ENCODE results near the gene LPAR2. TPM values are rescaled to one million over a fixed set of nuclear protein-coding genes. Genes with fewer than 3 reads are reported as not detected.

Gene LPAR2
- 0.47 and 0.54 TPM in 2 replicates for total RNA-seq

DNA sequence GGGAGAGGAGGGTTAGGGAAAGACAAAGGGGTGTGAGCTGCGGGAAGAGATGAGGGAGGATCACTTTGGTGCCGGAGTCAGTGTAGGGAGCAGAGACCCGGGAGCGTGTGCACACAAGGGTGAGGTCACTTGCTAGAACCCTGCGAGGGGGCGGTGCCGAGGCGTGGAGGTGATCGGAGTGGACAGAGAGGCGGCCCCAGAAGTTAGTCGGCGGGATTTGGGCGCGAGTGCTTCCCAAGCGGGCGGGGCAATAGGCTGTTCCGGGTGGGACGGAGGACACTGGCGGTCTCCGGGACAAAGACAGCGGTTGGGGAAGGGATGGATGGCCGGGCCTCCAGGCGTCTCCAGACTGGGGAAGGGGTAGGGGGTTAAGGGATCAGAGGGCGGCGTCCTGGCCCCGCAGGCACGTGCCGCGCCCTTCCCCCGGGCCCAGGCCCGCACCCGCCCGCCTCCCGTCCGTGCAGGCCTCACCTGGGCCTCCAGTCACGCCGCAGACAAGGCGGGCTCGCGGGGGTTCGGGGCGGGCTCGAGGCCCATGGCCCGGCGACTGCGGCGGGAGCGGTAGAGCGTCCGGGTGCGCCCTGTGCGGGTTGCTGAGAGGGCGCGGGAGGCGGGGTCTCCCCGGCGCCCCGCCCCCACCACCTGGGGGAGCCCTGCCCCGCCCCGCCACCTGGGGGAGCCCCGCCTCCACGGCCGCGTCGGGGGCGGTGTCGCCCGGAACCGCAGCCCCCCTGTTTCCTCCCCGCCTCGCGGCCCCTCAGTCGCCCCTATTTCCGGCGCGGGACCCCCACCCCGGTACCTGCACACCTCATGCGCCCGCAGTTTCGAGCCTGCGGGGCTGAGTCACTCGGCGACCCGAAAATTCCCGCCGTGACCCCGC is at the start of gene LPAR2:
Gene LPAR2 (minus strand): TSS at position 600 of the 880 bp plus-strand sequence. CDS start 945 bp downstream, outside the sequence.

DNA sequence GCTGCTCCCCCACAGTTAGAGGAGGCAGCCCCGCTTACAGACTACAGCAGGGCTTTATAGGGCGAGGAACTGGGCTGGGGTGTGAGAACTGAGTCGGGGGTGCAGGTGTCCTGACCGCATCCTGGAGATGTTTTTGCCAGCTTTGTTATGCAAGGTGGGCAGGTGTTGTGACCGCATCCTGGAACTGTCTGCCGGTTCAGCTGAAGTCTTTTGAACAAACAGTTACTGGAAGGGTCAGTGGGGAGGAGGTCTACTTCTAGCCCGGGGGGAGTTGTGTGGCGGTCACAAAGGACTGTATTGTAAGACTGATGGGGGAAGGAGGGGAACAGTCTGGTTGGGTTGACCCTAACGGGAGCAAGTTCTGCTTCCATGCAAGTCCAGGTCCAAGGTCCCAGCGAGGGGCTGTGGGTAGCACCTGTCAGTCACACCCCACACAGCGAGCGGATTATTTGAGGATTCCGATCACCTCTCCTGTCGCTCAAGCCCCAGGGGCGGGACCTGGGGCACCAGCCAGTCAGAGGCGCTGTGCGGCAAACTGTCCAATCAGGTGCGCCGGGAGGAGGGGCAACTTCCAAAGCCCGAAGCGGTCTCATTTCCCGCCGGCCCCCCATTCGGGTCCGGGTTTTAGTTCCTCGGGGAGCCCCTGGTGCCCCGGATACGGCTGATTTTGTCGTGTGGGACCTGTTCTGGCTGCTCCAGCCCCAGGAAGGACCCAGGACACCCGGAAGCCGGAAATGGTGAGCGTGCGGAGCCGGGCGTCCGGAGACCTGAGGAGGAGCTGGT is 40.4 kb upstream of the LPAR2 start, which contains the start of gene ZNF101:
Gene ZNF101 (plus strand): TSS at position 610 of the 783 bp plus-strand sequence. CDS start 125 bp downstream, at position 735.

DNA sequence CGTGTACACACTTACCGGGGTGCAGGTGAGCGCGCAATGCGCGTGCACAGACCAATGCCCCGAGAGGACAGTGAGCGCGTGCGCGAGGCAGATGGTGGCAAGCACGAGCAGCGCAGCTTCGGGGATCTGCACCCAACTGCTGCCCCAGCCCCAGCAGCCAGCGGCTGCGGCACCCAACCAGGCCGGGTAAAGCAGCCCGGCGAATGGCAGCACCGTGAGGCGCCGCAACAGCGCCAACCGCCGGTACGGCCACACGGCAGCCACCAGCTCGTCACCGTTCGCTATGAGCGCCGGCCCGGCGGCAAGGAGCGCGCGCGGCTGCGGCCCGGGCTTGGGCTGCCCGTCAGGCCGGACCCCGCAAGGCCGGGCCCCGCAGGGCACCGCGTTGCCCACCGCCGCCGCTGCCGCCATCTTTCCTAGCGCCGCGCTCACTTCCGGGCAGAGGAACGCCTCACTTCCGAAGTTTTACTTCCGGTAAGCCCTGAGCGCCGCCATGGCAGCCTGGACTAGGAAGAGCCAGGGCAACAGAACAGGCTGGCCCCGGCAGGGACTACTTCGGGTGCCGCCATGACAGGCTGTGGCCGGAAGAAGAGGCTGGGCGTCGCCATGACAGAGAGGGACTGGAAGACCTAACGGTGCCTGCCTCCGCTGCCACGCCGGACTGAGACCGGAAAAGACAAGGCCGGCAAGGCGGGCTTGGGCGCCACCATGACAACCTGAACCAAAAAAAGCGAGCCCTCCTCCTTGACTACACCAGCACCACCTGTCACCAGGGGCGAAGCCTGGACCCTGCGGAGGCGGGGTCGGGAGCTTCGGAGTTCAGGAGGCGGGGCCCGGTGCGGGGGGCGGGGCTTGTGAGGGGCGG is 35.5 kb upstream of the LPAR2 start, which contains the start of gene ATP13A1:
Gene ATP13A1 (minus strand): TSS at position 421 of the 865 bp plus-strand sequence. CDS start 10 bp downstream, at position 411.

DNA sequence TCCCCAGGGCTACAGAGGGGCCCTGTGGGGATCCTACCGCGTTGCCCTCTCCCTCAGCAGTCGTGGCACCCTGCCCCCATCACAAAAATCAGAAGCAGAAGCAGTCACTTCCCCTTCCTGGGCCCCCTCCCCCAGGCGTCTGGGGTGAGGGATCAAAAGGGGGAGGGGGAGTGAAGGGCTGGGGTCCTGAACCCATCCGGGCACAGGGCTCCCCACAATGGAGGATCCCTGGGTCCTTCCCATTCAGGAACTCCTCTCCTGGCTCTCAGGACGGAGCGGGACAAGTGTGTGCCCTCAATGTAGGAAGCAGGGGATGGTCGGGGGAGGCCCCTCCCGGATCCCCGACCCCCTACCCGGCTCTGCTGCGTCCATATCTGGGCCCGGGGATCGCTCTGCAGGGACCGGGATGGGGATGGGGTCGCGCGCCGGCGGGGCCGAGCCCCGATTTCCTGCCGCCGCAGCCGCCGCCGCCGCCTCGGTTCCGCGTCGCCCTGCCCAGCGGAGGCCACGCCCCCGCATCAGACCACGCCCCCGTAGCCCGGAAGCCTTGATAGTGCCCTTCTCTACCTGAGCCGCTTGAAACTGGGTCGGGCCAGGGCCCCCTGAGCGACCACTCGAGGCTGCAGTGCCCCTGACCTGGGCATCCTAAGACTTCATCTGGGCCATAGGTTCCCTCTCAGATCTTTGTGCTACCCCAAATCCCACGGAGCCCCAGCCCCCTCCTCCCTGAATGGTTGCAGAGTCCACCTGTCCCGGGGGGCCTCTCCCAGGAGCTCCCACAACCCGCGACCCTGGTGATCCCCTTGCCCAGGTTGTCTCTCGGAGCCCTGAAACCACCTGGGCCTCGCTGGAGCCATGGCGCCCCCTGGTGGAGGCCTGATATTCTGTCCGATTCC is 15.4 kb upstream of the LPAR2 start, which contains the start of gene GMIP:
Gene GMIP (minus strand): TSS at position 500 of the 896 bp plus-strand sequence. CDS start 128 bp downstream, at position 372.

DNA sequence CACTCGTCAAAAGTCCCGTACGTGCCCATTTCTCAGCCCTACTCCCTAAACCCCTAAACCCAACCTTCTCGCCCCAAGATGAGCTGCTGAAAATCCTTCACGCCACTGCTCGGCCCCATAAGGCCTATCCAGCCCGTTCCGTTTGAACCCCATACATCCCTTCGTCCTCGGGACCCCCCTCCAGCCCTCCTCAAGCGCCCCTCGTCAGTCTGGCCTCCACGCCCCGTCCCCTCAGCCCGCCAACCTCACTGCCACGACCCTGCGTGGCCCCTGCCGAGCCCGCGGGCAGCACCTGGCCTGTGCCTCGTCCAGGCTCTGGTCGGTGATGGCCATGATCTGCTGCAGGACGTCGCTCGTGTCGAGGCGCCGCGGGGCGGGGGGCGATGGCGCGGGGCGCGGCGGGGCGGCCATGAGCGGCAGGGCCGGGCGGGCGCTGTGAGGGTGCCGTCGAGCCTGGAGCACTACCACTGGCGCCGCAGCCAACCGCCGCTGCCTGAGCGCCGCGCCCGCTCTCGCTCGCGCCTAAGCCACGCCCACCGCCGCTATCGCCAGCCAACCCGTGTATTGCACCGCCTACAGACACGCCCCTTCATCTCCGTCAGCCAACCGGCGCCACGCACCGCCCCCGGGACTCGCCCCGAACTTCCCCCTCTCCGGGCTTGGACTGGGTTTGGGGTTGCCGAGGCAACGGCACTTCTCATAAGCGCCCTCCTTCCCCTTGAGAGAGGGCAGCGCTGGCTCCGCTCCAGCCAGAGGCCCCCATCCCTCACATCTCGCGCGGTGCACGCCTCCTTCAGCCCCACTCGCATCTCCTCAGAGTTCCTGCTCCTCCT is 9.6 kb downstream of the LPAR2 start, which contains the start of gene PBX4:
Gene PBX4 (minus strand): TSS at position 469 of the 833 bp plus-strand sequence. CDS start 58 bp downstream, at position 411.

Other genes starting within 250 kb of the LPAR2 start
- gene GATAD2A, start 222.5 kb downstream of the LPAR2 start, total RNA-seq = 50.7 and 51.3 TPM in 2 replicates
- 0.45 and 1.0 TPM in 2 replicates for gene TSSK6, start 112.7 kb downstream of the LPAR2 start, total RNA-seq
- 261 and 295 TPM in 2 replicates for gene NDUFA13, start 112.0 kb downstream of the LPAR2 start, total RNA-seq
- gene YJEFN3, start 99.3 kb downstream of the LPAR2 start, total RNA-seq = 0.18 and 0.38 TPM in 2 replicates
- under 0.01 and 0.19 TPM in 2 replicates for gene CILP2, start 90.0 kb downstream of the LPAR2 start, total RNA-seq
- gene PBX4, start 9.5 kb downstream of the LPAR2 start, total RNA-seq = not detected in 2 replicates
- 7.0 and 7.9 TPM in 2 replicates for gene GMIP, start 15.4 kb upstream of the LPAR2 start, total RNA-seq
- gene ATP13A1, start 35.5 kb upstream of the LPAR2 start, total RNA-seq = 26.0 and 30.7 TPM in 2 replicates
- 8.9 and 9.2 TPM in 2 replicates for gene ZNF101, start 40.6 kb upstream of the LPAR2 start, total RNA-seq
- gene ZNF14, start 104.9 kb upstream of the LPAR2 start, total RNA-seq = 3.4 and 4.6 TPM in 2 replicates
- 0.45 and 7.1 TPM in 2 replicates for gene ZNF506, start 193.5 kb upstream of the LPAR2 start, total RNA-seq
- gene ZNF253, start 237.7 kb upstream of the LPAR2 start, total RNA-seq = 0.36 and 3.3 TPM in 2 replicates

Measured in endothelial cell of coronary artery (primary cell).